CD4-positive, CD25-positive, alpha-beta regulatory T cell (primary cell): ENCODE data around the gene GRPEL1. TPM values are rescaled to one million over a fixed set of nuclear protein-coding genes. Genes with fewer than 3 reads are reported as not detected.
A peak's percentile ranks its signal among the peaks of the same experiment; 100 is the strongest.

Source experiments
- ATAC-seq, 2 donors: fragments of 150-1000 bp; cut with Tn5 transposase; one replicate each; pipeline ENCODE4 v1.10.0; 2021; ENCODE audit warnings: low read depth in 2 of 2, moderate number of reproducible peaks in 2 of 2, moderate library complexity in 1 of 2
- DNase-seq, 3 donors: peaks; one replicate each; pipeline versions ENCODE4 v3.0.0 to v3.0.0-alpha.2; 2012 to 2022; ENCODE audit warnings: mixed read lengths in 1 of 3
- H3K27ac ChIP-seq: one replicate; pipeline ENCODE4 v1.7.0; 2013; ENCODE audit warnings: mild to moderate bottlenecking, low read length; ENCODE audit not compliant: insufficient read depth, poor library complexity, severe bottlenecking
- H3K27me3 ChIP-seq: one replicate; pipeline ENCODE4 v1.7.0; 2013; ENCODE audit warnings: low read length; ENCODE audit not compliant: control insufficient read depth, insufficient read depth
- H3K36me3 ChIP-seq: one replicate; pipeline ENCODE4 v1.7.0; 2013; ENCODE audit warnings: mild to moderate bottlenecking, low read length, moderate library complexity; ENCODE audit not compliant: control insufficient read depth, insufficient read depth
- H3K4me1 ChIP-seq: 2 replicates; pipeline ENCODE4 v1.7.0; 2013; ENCODE audit warnings: mild to moderate bottlenecking, low read length; ENCODE audit not compliant: insufficient read depth, control insufficient read depth, poor library complexity, severe bottlenecking
- H3K4me3 ChIP-seq: one replicate; pipeline ENCODE4 v1.7.0; 2013; ENCODE audit warnings: low read depth, mild to moderate bottlenecking, low read length, moderate library complexity
- H3K9me3 ChIP-seq, 2 experiments: 1 replicate in 1 of 2; 2 replicates in 1 of 2; pipeline ENCODE4 v1.7.0; 2013; ENCODE audit warnings: low read length in 2 of 2, mild to moderate bottlenecking in 1 of 2, moderate library complexity in 1 of 2; ENCODE audit not compliant: control insufficient read depth in 2 of 2
- H3K27ac Mint-ChIP-seq, 3 donors: one replicate each; pipeline ENCODE4 v1.8.0; 2020 to 2022; ENCODE audit warnings: mild to moderate bottlenecking in 3 of 3, mixed read lengths in 3 of 3, moderate library complexity in 2 of 3
- H3K27me3 Mint-ChIP-seq: one replicate; pipeline ENCODE4 v1.8.0; 2022; ENCODE audit warnings: mild to moderate bottlenecking, mixed read lengths
- H3K36me3 Mint-ChIP-seq: one replicate; pipeline ENCODE4 v1.8.0; 2020; ENCODE audit warnings: mixed read lengths
- H3K4me1 Mint-ChIP-seq, 4 donors: one replicate each; pipeline ENCODE4 v1.8.0; 2020 to 2022; ENCODE audit warnings: mixed read lengths in 4 of 4, mild to moderate bottlenecking in 1 of 4
- H3K4me3 Mint-ChIP-seq, 4 donors: one replicate each; pipeline ENCODE4 v1.8.0; 2020 to 2022; ENCODE audit warnings: mild to moderate bottlenecking in 4 of 4, mixed read lengths in 4 of 4, moderate library complexity in 3 of 4
- H3K9me3 Mint-ChIP-seq, 7 donors: one replicate each; pipeline ENCODE4 v1.8.0; 2020 to 2022; ENCODE audit warnings: mixed read lengths in 7 of 7, mild to moderate bottlenecking in 3 of 7, moderate library complexity in 2 of 7
- polyA plus RNA-seq, 4 donors: library from polyadenylated mRNA; unstranded; fragments of 300-500 nt; fragmentation: Illumina TruSeq; gene quantifications; one replicate each; pipeline ENCODE4 v1.2.3, GENCODE V29; 2021
- total RNA-seq: library from RNA; stranded (reverse); gene quantifications from one replicate; pipeline ENCODE4 v1.2.3, GENCODE V29; 2022

The GRPEL1 gene
- total and polyA plus RNA-seq, 5 donors from 2014 or later = 43.6 to 62.4 (median 50.5) TPM

DNA sequence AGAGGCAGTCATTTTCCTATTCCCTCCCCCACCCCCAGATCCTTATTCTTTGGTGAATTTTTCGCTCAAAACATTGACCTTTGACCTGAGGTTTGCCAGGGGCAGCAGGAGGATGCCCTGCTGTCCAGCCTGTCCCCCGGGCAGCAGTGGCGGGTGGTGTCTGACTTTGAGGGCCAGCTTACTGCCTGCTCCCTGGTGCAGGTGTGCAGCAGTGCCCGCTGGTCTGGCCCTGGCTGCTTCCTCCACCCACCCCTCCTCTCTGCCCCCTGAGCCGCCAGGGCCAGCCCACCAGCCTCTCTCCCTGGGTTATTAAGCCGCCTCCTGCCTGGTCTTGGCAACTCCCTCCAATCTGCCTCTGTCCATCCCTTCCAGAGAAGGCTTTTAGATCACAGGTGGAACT lies 40.8 kb upstream of the GRPEL1 start:
- DNase-seq (no peak), ATAC-seq (no peak)
- H3K4me3 Mint-ChIP-seq = no peak overlapping the region
- Histone ChIP-seq H3K27ac (no peak overlapping the region), H3K36me3 (no peaks in the 10 kb centered on the region), H3K9me3 (no peaks in the 10 kb centered on the region), H3K27me3 (no peaks in the 10 kb centered on the region), H3K4me3 (no peak overlapping the region), H3K4me1 (peaks cover under 1% of the 10 kb centered on the region)
- H3K36me3 Mint-ChIP-seq = peaks cover 3% of the 10 kb centered on the region
- peaks cover 0 to 7% (median 0%) of the 10 kb centered on the region in 4 donors for H3K4me1 Mint-ChIP-seq
- peaks cover 0 to 4% (median 0%) of the 10 kb centered on the region in 7 donors for H3K9me3 Mint-ChIP-seq
- no peak overlapping the region for H3K27ac Mint-ChIP-seq
- H3K27me3 Mint-ChIP-seq = peaks cover 9% of the 10 kb centered on the region

DNA sequence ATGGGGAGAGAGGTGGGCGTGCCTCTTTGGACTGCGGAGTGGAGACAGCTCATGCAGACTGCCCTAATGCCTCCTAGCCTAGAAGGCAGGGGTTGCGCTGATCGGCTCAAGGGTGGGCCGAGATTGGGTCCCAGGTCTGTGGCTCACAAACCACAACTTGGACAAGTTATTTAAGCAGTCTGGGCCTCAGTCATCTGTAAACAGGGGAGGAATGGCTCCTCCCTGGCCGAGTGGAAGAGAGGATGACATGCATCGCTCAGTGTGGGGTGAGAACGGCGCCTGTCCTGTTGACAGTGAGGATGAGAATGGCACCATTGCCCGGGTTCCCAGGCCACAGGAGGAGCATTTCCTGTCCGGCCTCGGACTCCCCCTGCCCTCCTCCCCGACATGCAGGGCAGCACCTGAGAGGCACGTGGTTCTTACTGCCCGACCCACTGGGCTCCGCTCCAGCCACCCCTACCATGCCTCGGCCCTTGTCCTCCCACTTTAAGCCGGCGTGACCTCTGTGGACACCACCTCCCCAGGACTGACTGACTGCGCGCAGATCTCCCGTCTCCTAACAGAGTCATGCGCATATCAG lies 40.3 kb upstream of the GRPEL1 start:
- no peak for DNase-seq
- peaks cover 3% of the 10 kb centered on the region for H3K36me3 Mint-ChIP-seq

GRCh38 chr4:7107166-7107905 lies 39.5 kb upstream of the GRPEL1 start:
- H3K27me3 ChIP-seq = no peaks in the 10 kb centered on the region
- peaks cover 3% of the 10 kb centered on the region for H3K36me3 Mint-ChIP-seq

More for the DNA sequence above, 40.3 kb upstream of the GRPEL1 start:
- H3K27me3 Mint-ChIP-seq = peaks cover 9% of the 10 kb centered on the region
- no peak overlapping the region for H3K27ac Mint-ChIP-seq
- H3K9me3 Mint-ChIP-seq = peaks cover 0 to 4% (median 0%) of the 10 kb centered on the region in 7 donors
- ATAC-seq = no peak
- H3K4me1 Mint-ChIP-seq = peaks cover 0 to 12% (median 0%) of the 10 kb centered on the region in 4 donors
- H3K4me3 ChIP-seq = no peak overlapping the region
- H3K27me3 ChIP-seq = no peaks in the 10 kb centered on the region
- H3K4me3 Mint-ChIP-seq = no peak overlapping the region
- H3K27ac ChIP-seq = no peak overlapping the region
- H3K36me3 ChIP-seq = no peaks in the 10 kb centered on the region
- peaks cover 5% of the 10 kb centered on the region for H3K4me1 ChIP-seq
- no peaks in the 10 kb centered on the region for H3K9me3 ChIP-seq

GRCh38 chr4:7105276-7105675 lies 37.4 kb upstream of the GRPEL1 start:
- DNase-seq = no peak
- H3K4me1 Mint-ChIP-seq = peaks cover 0 to 30% (median 9%) of the 10 kb centered on the region in 4 donors
- Histone ChIP-seq H3K27ac (no peak overlapping the region), H3K36me3 (no peaks in the 10 kb centered on the region), H3K27me3 (no peaks in the 10 kb centered on the region), H3K4me3 (no peak overlapping the region), H3K9me3 (no peaks in the 10 kb centered on the region), H3K4me1 (peaks cover 21% of the 10 kb centered on the region)
- peaks cover 0 to 3% (median 0%) of the 10 kb centered on the region in 7 donors for H3K9me3 Mint-ChIP-seq
- H3K27ac Mint-ChIP-seq = peak overlapping the region in 1 of 3 donors; percentile 49
- H3K36me3 Mint-ChIP-seq = no peaks in the 10 kb centered on the region
- no peak for ATAC-seq
- H3K27me3 Mint-ChIP-seq = peaks cover 9% of the 10 kb centered on the region
- peak overlapping the region in 1 of 4 donors; percentile 94 for H3K4me3 Mint-ChIP-seq

More at GRCh38 chr4:7107166-7107905, 39.5 kb upstream of the GRPEL1 start:
- Histone ChIP-seq H3K4me3 (no peak overlapping the region), H3K27ac (no peak overlapping the region), H3K36me3 (no peaks in the 10 kb centered on the region), H3K4me1 (peaks cover 13% of the 10 kb centered on the region), H3K9me3 (no peaks in the 10 kb centered on the region)
- Mint-ChIP-seq H3K4me3 (peak overlapping the region in 1 of 4 donors; percentile 39), H3K9me3 (peaks cover 0 to 4% (median 0%) of the 10 kb centered on the region in 7 donors), H3K27me3 (peaks cover 9% of the 10 kb centered on the region), H3K27ac (no peak overlapping the region), H3K4me1 (peaks cover 0 to 20% (median 1%) of the 10 kb centered on the region in 4 donors)
- ATAC-seq = no peak
- no peak for DNase-seq

- peaks cover 21% of the 10 kb centered on the region for H3K4me1 ChIP-seq
- H3K27ac ChIP-seq = no peak overlapping the region
- Mint-ChIP-seq H3K27me3 (peaks cover 9% of the 10 kb centered on the region), H3K4me1 (peaks cover 0 to 30% (median 9%) of the 10 kb centered on the region in 4 donors), H3K36me3 (no peaks in the 10 kb centered on the region), H3K9me3 (peaks cover 0 to 2% (median 0%) of the 10 kb centered on the region in 7 donors), H3K4me3 (peak overlapping the region; percentile 89 to 94 (median 90)), H3K27ac (no peak overlapping the region)
- ATAC-seq (no peak), DNase-seq (no peak)
- H3K36me3 ChIP-seq = no peaks in the 10 kb centered on the region
- no peak overlapping the region for H3K4me3 ChIP-seq
- H3K27me3 ChIP-seq = no peaks in the 10 kb centered on the region
- H3K9me3 ChIP-seq = no peaks in the 10 kb centered on the region
Observed at GRCh38 chr4:7104366-7105031, 36.6 kb upstream of the GRPEL1 start.

DNA sequence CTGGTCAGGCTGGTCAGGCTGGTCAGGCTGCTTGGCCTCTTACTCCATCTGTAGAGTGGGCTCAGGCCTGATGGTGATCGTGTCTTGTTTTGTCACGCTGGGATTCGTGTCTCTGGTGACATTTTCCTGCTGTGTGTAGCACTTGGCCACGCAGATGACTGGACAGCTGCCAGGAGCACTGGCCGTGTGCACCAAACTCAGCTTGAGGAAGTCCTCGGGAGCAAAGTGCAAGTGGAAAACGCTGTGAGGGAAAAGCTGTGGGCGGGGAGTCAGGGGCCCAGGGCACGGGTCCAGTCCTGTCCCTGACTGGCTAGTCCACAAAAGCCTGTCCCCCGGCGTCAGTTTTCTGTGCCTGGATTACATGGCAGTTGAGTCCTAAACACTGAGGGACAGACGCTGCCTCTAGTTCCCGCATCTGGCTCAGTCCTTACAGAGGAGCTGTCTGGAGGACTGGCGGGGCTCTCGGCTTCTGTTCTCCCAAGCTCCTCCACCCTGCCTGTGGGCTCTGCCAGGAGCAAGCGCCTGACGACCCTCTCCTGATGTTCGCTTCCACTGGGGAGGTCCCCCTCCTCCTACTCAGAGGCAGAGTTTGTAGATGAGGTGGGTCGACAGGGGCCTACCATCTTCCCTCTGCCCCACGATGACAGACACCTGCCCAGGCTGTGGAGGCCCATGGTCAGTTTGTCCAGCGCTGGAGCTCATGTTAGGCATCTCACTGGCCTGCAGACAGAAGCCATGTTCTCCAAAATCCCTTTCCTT lies 35.9 kb upstream of the GRPEL1 start:
- peaks cover 6% of the 10 kb centered on the region for H3K27me3 Mint-ChIP-seq
- H3K4me1 Mint-ChIP-seq = peaks cover 0 to 30% (median 9%) of the 10 kb centered on the region in 4 donors
- no peaks in the 10 kb centered on the region for H3K36me3 Mint-ChIP-seq
- Histone ChIP-seq H3K36me3 (no peaks in the 10 kb centered on the region), H3K4me1 (peaks cover 21% of the 10 kb centered on the region), H3K4me3 (peak overlapping the region; percentile 19), H3K27ac (peak overlapping the region; percentile 47), H3K27me3 (no peaks in the 10 kb centered on the region), H3K9me3 (no peaks in the 10 kb centered on the region)
- DNase-seq = no peak
- H3K9me3 Mint-ChIP-seq = peaks cover 0 to 2% (median 0%) of the 10 kb centered on the region in 7 donors
- no peak for ATAC-seq
- peak overlapping the region; percentile 89 to 94 (median 92) for H3K4me3 Mint-ChIP-seq
- H3K27ac Mint-ChIP-seq = peak overlapping the region in 2 of 3 donors; percentile 39 to 84

DNA sequence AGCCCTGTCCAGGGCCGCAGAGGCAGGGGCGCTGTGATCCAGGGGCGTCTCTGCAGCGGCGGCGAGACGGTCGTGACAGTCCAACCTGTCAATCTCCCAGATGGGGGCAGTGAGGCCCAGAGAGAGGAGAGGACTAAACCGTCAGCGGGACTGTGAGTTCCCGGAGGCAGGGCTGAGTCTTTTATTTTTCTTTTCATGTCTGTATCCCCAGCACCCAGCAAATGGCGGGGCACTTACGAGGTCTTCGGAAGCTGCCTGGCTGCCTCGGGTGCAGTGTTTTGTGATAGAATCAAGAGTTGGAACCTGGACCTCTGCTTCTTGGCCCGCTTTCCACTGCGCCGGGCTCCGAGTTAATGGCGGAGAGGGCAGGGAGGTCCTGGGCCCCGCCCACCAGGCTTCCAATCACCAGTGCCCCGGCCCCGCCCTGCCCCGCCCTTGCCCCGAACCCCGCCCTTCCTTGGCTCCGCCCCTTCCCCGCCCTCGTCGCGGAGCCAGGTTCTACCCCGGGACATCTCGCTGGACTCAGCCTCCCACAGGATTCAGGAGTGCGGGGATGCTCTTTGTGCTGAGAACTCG lies 35.3 kb upstream of the GRPEL1 start:
- peak overlapping the region; percentile 78 for H3K4me3 ChIP-seq
- peak overlapping the region; percentile 89 to 94 (median 92) for H3K4me3 Mint-ChIP-seq
- ATAC-seq = peak; percentile 84 to 85
- peak overlapping the region in 2 of 3 donors; percentile 75 to 84 for H3K27ac Mint-ChIP-seq
- peak overlapping the region; percentile 47 for H3K27ac ChIP-seq
- H3K27me3 Mint-ChIP-seq = peaks cover under 1% of the 10 kb centered on the region
- no peaks in the 10 kb centered on the region for H3K9me3 ChIP-seq
- no peaks in the 10 kb centered on the region for H3K36me3 Mint-ChIP-seq
- peaks cover 0 to 30% (median 9%) of the 10 kb centered on the region in 4 donors for H3K4me1 Mint-ChIP-seq
- peak; percentile 72 to 85 (median 74) for DNase-seq
- H3K9me3 Mint-ChIP-seq = peaks cover 0 to 2% (median 0%) of the 10 kb centered on the region in 7 donors
- no peaks in the 10 kb centered on the region for H3K36me3 ChIP-seq
- peaks cover 21% of the 10 kb centered on the region for H3K4me1 ChIP-seq
- no peaks in the 10 kb centered on the region for H3K27me3 ChIP-seq
